ENCODE results near the gene KIF4B.
"Not testable (repeated sequence)": the region's sequence is repeated elsewhere in the genome, so short reads cannot be mapped to it uniquely, and the experiment has no call there.

KIF4B gene

DNA sequence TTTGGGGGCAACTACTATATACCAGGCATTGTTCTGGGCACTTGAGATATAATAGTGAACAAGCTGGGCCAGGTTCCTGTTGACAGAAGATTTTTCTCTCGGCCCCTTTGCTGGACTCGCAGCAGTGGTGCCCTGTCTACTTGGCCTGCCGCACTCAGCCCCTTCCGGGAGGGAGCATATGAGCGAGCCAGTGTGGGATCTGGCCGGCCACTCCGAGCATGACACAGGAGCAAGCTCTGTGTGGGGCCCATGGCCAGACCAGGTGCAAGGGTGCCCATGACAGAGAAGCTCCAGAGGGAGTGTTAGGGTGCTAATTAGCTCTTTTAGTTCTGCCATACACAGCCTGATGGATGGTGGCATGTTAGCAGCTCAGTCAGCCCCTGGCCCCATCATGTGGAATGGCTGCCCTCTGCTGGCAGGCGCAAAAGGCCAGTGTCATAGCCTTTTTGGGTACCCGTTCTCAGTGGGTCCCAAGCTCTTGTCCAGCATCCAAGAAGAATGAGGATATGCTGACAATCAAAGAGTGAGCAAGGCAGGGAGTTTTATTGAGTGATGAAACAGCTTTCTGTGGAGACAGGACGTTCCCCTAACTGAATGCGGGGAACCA, 9.3 kb upstream of the KIF4B start:
- DNase-seq (ENCODE audit: low read depth in 3 of 3, low spot score in 1 of 3) = peak in 1 of 3 donors; percentile 4

DNA sequence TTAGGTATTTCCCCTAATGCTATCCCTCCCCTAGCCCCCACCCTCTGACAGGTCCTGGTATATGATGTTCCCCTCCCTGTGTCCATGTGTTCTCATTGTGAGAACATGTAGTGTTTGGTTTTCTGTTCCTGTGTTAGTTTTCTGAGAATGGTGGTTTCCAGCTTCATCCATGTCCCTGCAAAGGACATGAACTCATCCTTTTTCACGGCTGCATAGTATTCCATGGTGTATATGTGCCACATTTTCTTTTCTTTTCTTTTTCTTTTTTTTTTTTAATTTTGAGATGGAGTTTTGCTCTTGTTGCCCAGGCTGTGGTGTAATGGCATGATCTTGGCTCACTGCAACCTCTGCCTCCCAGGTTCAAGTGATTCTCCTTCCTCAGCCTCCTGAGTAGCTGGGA, 7.3 kb upstream of the KIF4B start:
- not testable (repeated sequence) for DNase-seq (ENCODE audit: low read depth in 3 of 3, low spot score in 1 of 3)

DNA sequence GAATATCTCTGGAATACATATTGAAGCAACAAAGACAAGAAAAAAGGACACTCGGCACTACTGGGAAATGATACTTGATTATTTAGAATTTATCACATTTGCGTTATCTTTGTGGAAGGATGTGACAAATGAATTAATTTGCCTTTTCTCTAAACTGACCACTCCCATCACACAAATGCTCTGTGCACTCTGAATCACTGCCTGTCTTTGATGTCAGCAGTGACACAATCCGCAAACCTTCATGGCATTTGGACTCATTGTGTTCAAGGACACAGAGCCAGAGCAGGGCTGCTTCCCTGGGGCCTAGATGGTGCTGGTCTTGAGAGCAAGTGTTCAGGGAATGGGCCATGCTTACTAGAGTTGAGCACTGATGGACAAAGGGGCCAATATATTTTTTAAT, 4.9 kb upstream of the KIF4B start:
- no peak for DNase-seq (ENCODE audit: low read depth in 3 of 3, low spot score in 1 of 3)

DNA sequence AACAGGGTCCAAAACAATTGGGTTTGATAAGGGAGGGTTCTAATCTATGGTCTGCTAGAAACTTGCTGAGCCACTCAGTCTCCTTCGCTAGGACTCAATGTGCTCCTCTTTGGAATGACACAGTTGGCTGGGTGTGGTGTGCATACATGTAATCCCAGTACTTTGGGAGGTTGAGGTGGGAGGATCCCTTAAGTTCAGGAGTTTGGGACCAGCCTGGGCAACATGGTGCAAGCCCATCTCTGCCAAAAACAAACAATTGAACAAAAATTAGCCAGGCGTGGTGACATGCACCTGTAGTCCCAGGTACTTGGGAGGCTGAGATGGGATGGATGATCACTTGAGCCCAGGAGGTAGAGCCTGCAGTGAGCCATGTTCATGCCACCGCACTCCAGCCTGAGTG, 2.7 kb upstream of the KIF4B start:
- no peak for DNase-seq (ENCODE audit: low read depth in 3 of 3, low spot score in 1 of 3)

DNA sequence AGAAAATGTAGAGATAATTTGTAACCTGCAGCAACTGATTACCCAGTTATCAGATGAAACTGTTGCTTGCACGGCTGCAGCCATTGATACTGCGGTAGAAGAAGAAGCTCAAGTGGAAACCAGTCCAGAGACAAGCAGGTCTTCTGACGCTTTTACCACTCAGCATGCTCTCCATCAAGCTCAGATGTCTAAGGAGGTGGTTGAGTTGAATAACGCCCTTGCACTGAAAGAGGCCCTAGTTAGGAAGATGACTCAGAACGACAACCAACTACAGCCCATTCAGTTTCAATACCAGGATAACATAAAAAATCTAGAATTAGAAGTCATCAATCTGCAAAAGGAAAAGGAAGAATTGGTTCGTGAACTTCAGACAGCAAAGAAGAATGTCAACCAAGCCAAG, 1.7 kb downstream of the KIF4B start:
- DNase-seq (ENCODE audit: low read depth in 3 of 3, low spot score in 1 of 3) = no peak

DNA sequence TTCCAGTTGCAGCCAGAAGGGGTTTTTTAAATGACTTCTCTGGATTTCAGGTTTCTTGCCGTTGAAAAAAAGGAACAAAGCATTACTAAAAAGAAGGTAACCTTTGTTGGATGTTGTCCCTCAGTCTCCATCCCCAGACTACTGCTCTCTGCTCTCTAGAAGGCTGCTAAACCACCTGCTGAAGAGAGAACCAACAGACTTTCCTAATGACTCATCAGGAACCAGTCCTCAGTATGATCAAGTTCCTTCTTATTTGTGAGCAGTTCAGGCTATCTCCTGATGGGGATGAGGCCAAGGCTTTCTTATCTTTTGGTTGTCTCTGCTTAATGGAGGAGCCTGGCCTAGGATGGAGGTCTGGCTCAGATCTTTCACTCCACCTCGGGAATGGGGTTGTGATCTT, 4.1 kb downstream of the KIF4B start:
- no peak for DNase-seq (ENCODE audit: low read depth in 3 of 3, low spot score in 1 of 3)

DNA sequence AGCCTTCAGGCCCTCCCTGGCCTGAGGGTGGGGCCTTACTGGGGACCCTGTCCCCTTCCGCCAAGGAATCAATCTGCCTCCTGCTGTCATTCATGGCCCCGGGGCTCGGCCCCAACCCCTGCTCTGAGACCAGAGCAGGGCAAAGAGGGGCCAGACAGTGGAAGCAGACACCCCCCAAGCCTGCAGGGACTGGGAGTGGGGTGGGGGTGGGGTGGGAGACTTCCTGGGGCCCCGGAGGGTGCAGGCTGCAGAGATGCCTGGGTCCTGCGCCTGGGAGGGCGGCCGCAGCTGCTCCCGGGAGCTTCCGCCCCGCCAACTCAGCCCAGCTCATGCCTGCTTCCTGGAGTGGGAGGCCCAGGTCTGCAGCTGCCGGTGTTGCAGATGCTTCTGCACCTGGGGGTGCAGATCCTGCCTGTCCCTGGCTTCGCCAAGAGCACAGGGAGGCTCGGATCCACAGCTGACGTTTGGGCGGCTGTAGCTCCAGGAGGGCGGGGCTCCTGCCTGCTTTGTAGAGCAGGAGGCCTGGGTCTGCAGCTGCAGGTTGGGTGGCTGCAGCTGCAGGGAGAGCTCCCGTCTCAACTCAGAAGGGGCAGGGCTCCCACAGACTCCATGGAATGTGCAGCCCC, 6.2 kb downstream of the KIF4B start:
- DNase-seq (ENCODE audit: low read depth in 3 of 3, low spot score in 1 of 3) = no peak

DNA sequence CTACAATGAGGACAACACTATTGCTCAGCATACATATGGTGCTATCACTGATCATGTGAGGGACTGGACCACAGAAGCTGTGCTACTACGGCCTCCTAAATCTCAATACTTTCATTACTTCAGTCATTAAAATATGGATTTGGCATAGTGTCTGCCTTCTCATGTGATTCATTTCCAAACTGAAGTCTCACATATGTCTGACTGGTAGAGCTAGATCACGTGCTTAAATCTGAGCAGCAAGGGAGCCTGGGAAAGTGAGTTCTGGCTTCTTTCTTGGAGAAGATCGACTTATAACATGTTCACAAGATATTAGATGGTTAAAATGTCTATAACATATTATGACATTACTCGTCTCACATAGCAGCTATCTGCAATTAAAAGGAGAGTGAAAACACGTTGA, 8.3 kb downstream of the KIF4B start:
- DNase-seq (ENCODE audit: low read depth in 3 of 3, low spot score in 1 of 3) = no peak

DNA sequence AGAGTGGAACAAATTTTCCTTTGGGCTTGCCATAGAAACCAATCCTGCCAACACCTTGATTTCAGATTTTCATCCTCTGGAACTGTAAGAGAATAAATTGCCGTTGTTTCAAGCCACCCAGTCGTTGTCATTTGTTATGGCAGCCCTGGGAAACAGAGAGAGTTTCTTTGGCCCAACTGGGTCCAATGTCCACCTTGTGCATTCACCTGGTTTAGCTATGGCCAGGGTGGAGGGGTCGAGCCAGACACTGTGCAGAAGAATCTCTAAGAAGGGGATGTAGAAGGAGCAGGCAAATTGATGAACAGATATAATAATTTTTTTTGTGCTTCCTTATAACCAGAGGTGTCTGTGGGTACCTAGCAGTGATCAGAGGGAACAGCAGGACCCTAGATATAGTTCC, 9.8 kb downstream of the KIF4B start:
- DNase-seq (ENCODE audit: low read depth in 3 of 3, low spot score in 1 of 3) = no peak

DNA sequence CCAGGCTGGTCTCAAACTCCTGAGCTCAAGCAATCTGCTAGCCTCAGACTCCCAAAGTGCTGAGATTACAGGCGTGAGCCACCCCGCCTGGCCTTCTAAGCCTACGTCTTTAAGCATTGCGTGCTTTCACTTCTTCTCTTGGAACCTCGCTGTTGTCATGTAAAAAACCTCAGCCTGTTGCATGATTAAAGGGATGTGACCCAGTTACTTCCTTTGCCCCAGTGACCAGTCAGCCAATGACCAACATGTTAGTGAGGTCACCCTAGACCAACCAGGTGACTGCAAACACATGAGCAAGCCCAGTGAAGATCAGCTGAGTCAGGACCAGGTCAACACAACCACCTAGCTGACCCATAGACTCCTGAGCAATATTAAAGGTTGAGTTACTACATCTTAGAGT, 10.5 kb downstream of the KIF4B start:
- DNase-seq (ENCODE audit: low read depth in 3 of 3, low spot score in 1 of 3) = no peak

DNA sequence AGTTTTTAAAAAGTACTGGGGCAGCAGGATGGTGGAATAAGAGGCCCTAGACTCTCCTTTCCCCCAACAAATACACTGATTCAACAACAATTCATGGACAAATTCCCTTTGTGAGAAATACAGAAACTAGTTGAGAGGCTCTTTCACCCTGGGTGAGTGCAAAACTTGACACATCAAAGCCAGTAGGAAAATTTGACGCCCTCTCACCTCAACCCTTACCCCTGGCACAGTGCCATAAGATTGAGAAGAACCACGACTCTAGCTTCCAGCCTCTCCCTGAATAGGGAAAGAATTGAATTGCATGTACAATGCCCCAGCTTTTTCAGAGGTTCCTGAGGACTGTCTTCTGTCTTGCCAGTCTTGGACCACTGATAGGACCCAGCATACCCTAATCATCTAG, 12.3 kb downstream of the KIF4B start:
- DNase-seq (ENCODE audit: low read depth in 3 of 3, low spot score in 1 of 3) = no peak

DNA sequence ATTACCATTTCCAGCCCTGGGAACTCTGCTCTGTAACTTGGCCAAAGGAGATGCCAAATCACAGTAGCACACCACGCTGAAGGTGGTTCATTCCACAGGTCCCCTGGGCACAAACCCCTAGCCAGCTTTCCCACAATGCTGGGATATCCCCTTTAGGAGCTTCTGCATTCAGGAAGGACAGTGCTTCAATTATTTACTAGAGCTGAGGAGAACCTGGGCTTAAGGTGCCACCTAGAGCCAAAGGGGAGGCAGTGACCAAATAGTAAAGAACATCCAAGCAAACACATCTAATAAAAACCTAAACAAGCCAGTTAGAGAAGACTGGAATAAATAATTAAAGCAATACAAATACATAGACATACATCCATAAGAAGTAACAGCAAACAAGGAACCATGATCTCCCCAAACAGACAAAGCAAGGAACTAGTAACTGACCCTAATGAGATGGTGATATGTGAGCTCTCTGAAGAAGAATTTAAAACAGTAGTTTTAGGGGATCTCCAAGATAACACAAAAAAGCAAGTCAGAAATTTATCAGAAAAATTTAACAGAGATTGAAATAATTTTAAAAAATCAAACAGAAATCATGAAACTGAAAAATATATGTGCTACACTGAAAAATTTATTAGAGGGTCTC, 14.6 kb downstream of the KIF4B start:
- DNase-seq (ENCODE audit: low read depth in 3 of 3, low spot score in 1 of 3) = no peak

DNA sequence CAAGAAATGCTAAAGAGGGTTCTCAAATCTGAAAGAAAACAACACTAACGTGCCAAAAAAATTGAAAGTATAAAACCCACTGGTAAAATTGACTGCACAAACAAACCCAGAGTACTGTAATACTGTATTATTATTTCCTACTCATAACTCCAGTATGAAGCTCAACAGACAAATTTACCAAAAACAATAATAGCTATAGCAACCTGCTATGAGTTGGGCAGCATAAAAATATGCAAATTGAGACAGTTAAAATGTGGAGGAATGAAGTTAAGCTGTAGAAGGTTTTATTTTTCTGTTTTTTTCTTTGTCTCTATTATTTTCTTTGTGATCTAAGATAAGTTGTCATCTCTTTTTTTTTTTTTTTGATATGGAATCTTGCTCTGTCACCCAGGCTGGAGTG, 15.7 kb downstream of the KIF4B start:
- no peak for DNase-seq (ENCODE audit: low read depth in 3 of 3, low spot score in 1 of 3)

DNA sequence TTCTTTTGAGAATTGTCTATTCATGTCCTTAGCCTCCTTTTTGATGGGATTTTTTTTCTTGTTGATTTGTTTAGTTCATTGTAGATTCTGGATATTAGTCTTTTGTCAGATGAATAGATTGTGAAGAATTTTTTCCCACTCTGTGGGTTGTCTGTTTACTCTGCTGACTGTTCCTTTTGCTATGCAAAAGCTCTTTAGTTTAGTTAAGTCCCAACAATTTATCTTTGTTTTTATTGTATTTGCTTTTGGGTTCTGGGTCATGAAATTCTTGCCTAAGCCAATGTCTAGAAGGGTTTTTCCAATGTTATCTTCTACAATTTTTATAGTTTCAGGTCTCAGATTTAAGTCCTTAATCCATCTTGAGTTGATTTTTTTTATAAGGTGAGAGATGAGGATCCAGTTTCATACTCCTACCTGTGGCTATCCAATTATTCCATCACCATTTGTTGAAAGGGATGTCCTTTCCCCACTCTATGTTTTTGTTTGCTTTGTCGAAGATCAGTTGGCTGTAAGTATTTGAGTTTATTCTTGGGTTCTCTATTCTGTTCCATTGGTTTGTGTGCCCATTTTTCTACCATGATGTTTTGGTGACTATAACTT, 20.7 kb downstream of the KIF4B start:
- not testable (repeated sequence) for DNase-seq (ENCODE audit: low read depth in 3 of 3, low spot score in 1 of 3)

DNA sequence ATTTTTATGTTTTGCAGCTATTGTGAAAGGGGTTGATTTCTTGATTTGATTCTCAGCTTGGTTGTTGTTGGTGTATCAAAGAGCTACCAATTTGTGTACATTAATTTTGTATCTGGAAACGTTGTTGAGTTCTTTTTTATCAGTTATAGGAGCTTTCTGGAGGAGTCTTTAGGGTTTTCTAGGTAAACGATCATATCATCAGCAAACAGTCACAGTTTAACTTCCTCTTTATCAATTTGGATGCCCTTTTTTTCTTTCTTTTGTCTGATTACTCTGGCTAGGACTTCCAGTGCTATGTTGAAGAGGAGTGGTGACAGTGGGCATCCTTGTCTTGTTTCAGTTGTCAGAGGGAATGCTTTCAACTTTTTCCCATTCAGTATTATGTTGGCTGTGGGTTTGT, 21.5 kb downstream of the KIF4B start:
- DNase-seq (ENCODE audit: low read depth in 3 of 3, low spot score in 1 of 3) = not testable (repeated sequence)

DNA sequence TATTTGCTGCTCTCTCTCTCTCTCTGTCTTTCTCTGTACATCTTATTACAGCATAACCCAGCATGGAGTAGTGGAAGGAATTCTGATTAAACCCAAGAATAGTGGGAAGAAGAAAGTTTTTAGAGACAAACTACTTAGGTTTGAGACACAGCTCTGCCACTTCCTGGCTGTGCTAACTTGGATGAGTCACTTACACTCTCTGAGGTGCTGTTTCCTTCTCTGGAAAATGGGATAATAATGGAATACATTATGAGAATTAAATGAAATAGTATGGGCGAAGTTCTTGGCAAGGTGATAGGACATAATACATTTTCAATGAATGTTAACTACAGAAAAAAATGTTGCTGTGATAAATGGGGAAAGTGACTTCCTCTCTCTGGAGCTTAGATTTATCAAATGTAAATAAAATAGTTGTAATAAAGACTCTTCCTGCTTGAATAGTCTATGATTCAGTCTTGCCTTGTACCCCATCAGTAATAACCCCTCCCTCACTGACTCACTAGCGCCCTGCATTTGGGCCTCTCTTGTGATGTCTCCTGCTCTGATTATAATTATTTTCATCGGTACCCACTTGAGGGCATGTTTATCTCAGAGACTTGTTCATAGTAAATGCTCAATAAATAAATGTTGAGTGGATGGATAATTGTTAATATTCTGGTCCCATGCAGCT, 27.6 kb downstream of the KIF4B start:
- DNase-seq (ENCODE audit: low read depth in 3 of 3, low spot score in 1 of 3) = no peak

DNA sequence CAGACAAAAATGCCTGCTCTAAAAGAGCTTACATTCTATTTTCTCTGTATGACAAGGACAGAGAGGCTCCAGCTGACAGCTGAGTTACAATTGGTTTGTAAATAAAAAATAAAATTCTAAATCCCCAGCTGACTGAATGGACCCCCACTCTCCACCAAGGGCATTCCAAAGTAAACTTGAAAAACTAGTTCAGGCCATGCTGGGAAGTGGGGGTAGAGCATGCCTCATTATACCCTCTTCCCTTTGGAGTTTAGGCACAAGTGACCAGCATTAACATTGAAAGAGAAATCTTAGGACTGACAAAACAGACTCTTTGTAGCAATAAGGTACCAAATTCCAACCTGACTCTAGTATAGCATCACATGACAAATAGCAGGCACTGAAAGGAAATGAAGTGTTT, 31.0 kb downstream of the KIF4B start:
- no peak for DNase-seq (ENCODE audit: low read depth in 3 of 3, low spot score in 1 of 3)

DNA sequence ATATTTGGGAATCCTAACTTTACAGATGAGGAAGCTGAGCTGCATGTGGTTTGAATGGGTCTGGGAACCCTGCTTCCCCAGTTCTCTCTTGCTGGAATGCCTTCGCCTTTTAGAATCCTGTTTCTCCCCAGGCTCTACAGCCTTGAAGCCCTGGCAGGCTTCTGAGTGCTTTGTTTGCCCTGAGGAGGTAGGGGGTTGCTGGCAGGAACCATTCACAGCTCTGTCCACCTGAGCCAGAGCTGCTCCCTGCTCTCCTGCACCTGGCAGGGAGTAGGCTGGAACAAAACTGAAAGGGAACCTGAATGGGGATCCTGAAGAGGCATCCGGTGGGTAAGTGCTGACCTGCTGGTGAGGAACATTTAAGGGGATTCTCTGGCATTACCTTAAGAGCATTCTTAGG, 33.0 kb downstream of the KIF4B start:
- DNase-seq (ENCODE audit: low read depth in 3 of 3, low spot score in 1 of 3) = no peak

DNA sequence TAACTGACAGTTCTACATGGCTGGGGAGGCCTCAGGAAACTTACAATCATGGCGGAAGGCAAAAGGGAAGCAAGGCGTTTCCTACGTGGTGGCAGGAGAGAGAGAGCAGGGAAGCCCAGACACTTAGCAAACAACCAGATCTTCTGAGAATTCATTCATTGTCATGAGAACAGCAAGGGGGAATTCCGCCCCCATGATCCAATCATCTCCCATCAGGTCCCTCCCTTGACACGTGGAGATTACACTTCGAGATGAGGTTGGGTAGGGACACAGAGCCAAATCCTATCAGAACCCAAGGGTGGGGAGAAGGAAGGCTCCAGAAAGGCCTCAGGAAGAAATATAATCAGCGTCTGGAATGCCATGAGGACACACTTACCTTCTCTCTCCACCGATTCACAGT, 34.3 kb downstream of the KIF4B start:
- no peak for DNase-seq (ENCODE audit: low read depth in 3 of 3, low spot score in 1 of 3)

DNA sequence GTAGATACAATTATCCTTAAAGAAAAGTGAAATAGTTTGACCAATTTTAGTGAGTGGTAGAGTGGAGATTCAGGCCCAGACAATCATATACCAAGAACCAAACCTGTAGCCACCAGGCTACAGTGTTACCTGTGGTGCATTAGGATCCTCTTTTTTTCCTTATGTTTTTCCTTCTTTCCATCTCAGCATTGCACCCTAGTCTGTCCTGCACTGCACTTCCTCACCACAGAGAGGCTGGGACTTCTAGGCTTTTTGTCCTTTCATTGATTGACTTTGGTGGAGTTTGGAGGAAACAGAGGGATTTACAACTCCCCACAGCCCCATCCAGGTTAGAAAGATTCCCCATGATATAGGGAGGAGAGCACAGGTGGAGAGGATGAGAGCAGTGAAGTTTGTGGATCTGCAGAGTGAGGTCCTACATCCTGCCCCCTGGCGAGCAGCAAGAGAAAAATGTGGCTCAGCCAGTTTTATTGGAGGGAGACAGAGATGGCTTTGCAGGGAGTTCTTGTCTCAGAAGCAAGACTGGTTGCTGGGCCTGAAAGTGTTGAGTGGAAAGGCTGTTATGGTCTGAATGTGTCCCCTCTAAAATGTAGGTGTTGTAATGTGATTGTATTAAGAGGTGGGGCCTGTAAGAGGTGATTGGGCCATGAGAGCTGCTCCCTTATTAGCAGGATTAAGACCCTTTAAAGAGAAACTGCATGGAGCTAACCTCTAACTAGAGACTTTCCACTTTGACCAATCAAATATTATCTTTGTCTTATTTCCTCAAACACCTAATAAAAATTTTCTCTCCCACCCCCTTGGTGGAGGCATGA, 36.2 kb downstream of the KIF4B start:
- no peak for DNase-seq (ENCODE audit: low read depth in 3 of 3, low spot score in 1 of 3)

DNA sequence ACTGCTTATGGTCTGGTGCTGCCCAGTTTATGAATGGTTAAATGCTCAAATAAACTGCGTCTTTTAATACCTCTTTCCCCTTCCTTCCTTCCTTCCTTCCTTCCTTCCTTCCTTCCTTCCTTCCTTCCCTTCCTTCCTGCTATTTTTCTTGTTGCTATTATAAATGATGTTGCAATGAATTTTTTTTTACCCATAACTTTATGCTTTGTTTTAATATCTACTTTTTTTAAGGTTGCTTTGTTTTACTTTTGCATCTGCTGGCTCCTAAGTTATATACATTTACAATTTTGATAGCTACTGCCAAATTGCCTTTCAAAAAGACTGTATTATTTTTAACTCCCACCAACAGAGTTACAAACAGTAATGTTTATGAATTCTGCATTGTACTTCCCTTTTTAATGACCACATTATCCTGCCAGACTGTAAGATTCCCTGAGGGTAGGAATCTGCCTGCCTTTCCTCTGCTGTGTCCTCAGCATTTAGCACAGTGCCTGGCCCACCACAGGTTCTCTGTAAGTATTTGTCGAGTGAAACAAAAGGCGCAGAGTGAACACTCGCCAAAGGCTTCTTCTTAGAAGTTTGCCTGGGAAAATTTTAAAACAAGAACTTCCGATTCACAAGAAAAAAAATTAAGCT, 36.9 kb downstream of the KIF4B start:
- no peak for DNase-seq (ENCODE audit: low read depth in 3 of 3, low spot score in 1 of 3)
